Kidney epithelial cell (primary cell): ENCODE results near the gene ARL4C. TPM values are rescaled to one million over a fixed set of nuclear protein-coding genes. Genes with fewer than 3 reads are reported as not detected.

ENCODE experiments used
- DNase-seq: peaks from one replicate; pipeline ENCODE4 v3.0.0-alpha.2; 2010; ENCODE audit warnings: low read depth
- H3K27me3 ChIP-seq: 2 replicates; pipeline ENCODE4 v1.6.0; 2011; ENCODE audit warnings: low read length; ENCODE audit not compliant: control insufficient read depth, insufficient read depth
- H3K36me3 ChIP-seq: 2 replicates; pipeline ENCODE4 v1.5.1; 2011; ENCODE audit warnings: low read length; ENCODE audit not compliant: control insufficient read depth, insufficient read depth
- H3K4me3 ChIP-seq: 2 replicates; pipeline ENCODE4 v1.5.1; 2011; ENCODE audit warnings: low read depth, mild to moderate bottlenecking, control low read depth, low read length
- total RNA-seq: library from RNA; depleted of rRNA; stranded (reverse); fragments of >200 nt; gene quantifications from 2 replicates; pipeline ENCODE4 v1.2.3, GENCODE V29; 2015
- TF ChIP-seq, protein P1 (sequence below): IDR thresholded peaks from 2 replicates; pipeline ENCODE4 v1.5.1; 2011; ENCODE audit warnings: mild to moderate bottlenecking, moderate library complexity, low read length, control low read depth, inconsistent platforms; ENCODE audit not compliant: insufficient read depth, poor library complexity, severe bottlenecking

ARL4C gene
- total RNA-seq, 1 donor from 2014 or later, result 115 TPM

GRCh38 chr2:234451242-234451641, 45.6 kb downstream of the ARL4C start:
- no peak for DNase-seq
- H3K4me3 ChIP-seq, result no peak overlapping the region
- no peaks in the 10 kb centered on the region for H3K36me3 ChIP-seq
- H3K27me3 ChIP-seq, result no peaks in the 10 kb centered on the region
- TF ChIP-seq, protein P1, sequence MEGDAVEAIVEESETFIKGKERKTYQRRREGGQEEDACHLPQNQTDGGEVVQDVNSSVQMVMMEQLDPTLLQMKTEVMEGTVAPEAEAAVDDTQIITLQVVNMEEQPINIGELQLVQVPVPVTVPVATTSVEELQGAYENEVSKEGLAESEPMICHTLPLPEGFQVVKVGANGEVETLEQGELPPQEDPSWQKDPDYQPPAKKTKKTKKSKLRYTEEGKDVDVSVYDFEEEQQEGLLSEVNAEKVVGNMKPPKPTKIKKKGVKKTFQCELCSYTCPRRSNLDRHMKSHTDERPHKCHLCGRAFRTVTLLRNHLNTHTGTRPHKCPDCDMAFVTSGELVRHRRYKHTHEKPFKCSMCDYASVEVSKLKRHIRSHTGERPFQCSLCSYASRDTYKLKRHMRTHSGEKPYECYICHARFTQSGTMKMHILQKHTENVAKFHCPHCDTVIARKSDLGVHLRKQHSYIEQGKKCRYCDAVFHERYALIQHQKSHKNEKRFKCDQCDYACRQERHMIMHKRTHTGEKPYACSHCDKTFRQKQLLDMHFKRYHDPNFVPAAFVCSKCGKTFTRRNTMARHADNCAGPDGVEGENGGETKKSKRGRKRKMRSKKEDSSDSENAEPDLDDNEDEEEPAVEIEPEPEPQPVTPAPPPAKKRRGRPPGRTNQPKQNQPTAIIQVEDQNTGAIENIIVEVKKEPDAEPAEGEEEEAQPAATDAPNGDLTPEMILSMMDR, result no peak

DNA sequence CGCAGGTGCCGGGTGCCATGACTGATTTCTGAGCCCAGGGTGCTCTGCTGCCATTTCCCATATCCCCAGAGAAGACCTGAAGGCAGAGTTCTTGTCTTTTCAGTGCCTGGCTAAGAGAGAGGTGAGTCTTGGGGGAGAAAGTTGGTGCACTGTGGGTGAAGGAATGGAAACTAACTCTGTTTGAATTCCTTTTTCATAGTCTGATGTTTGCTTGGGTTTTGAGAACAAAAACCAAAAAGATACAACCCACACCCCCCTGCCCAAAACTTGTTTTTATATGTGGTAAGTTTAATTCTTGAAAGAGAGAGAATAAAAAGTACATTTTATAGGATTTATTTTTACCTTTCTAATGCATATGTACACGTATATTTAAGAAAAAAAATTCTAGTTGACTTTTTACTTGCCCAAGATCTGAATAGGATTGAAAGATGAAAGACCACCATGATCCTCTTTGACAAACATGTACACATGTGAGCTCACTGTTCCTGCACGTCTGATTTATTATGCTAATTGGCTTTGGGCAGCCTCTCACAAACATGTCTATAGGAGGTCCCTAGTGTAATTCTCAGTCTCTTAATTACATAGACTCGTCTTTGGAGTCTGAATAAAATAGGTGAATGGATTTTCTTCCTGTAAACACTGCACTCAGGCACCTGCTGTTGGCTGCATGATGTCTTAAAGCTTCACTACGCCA, 46.3 kb downstream of the ARL4C start:
- TF ChIP-seq, protein P1, result no peak
- Histone ChIP-seq H3K36me3 (no peaks in the 10 kb centered on the region), H3K4me3 (no peak overlapping the region), H3K27me3 (no peaks in the 10 kb centered on the region)
- no peak for DNase-seq

GRCh38 chr2:234448506-234449184, 48.2 kb downstream of the ARL4C start:
- TF ChIP-seq, protein P1, result no peak
- H3K4me3 ChIP-seq, result no peak overlapping the region
- no peaks in the 10 kb centered on the region for H3K36me3 ChIP-seq
- no peak for DNase-seq
- H3K27me3 ChIP-seq, result no peaks in the 10 kb centered on the region

DNA sequence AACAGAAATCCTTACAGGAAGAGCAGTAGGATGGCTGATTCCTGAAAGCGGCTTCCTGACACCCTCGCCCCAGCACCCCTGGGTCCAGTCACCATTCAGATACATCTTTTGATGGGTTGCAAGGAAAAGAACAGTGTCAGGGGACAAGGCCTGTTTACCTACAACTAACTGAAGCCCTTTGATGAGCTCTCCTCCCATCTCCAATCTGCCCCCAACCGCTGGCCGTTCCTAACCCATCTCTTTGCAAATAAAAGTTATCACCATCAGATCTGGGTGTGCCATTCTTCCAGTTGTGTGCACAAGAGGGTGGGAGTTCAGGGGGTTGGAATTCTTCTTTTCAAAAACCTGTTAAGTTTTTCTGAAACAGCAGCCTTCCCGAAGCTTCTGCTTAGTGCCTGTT, 48.9 kb downstream of the ARL4C start:
- DNase-seq, result no peak
- Histone ChIP-seq H3K27me3 (no peaks in the 10 kb centered on the region), H3K36me3 (no peaks in the 10 kb centered on the region), H3K4me3 (no peak overlapping the region)
- TF ChIP-seq, protein P1, result no peak

GRCh38 chr2:234447189-234447588, 49.7 kb downstream of the ARL4C start:
- H3K4me3 ChIP-seq, result no peak overlapping the region
- TF ChIP-seq, protein P1, result no peak

More at GRCh38 chr2:234447189-234447588, 49.7 kb downstream of the ARL4C start:
- DNase-seq, result no peak
- H3K36me3 ChIP-seq, result no peaks in the 10 kb centered on the region
- H3K27me3 ChIP-seq, result no peaks in the 10 kb centered on the region
